Mesothelial cell of epicardium (in vitro differentiated cells): Measurements from ENCODE around the gene KRT13. TPM values are rescaled to one million over a fixed set of nuclear protein-coding genes. Genes with fewer than 3 reads are reported as not detected.

Experiments used
- DNase-seq, 2 experiments: peaks; one replicate each; pipeline ENCODE4 v3.0.0; 2021; ENCODE audit warnings: low spot score in 2 of 2; ENCODE audit not compliant: unreplicated experiment in 2 of 2
- H3K27ac Mint-ChIP-seq: 2 replicates; pipeline ENCODE4 v1.8.0; 2021; ENCODE audit warnings: mixed read lengths
- H3K27me3 Mint-ChIP-seq: 2 replicates; pipeline ENCODE4 v1.8.0; 2021; ENCODE audit warnings: low read depth, mixed read lengths
- H3K36me3 Mint-ChIP-seq: 2 replicates; pipeline ENCODE4 v1.8.0; 2021; ENCODE audit warnings: mixed read lengths
- H3K4me1 Mint-ChIP-seq: 2 replicates; pipeline ENCODE4 v1.8.0; 2021; ENCODE audit warnings: mixed read lengths
- H3K4me3 Mint-ChIP-seq: 2 replicates; pipeline ENCODE4 v1.8.0; 2021; ENCODE audit warnings: mild to moderate bottlenecking, moderate library complexity, mixed read lengths
- H3K9me3 Mint-ChIP-seq: 2 replicates; pipeline ENCODE4 v1.8.0; 2021; ENCODE audit warnings: mixed read lengths
- CTCF ChIP-seq: fragments of 200-600 bp; sonication (generic); IDR thresholded peaks from one replicate; pipeline ENCODE4 v1.5.0; 2021; ENCODE audit warnings: antibody characterized with exemption; ENCODE audit not compliant: unreplicated experiment
- total RNA-seq: library from RNA; stranded (reverse); gene quantifications from 3 replicates; pipeline ENCODE4 v1.2.1, GENCODE V29; 2021

KRT13 gene
- total RNA-seq, 1 donor from 2014 or later, result 5.3 TPM

- Mint-ChIP-seq H3K4me3 (no peak overlapping the region), H3K27ac (peak overlapping the region; percentile 47), H3K36me3 (no peaks in the 10 kb centered on the region), H3K4me1 (peaks cover 29% of the 10 kb centered on the region), H3K9me3 (no peaks in the 10 kb centered on the region), H3K27me3 (no peaks in the 10 kb centered on the region)
- peak; percentile 66 to 72 for DNase-seq
- TF ChIP-seq CTCF, result no peak
Observed at GRCh38 chr17:41492771-41493170, 12.6 kb downstream of the KRT13 start.

GRCh38 chr17:41492351-41492750 lies 13.1 kb downstream of the KRT13 start:
- Mint-ChIP-seq H3K27me3 (no peaks in the 10 kb centered on the region), H3K4me3 (no peak overlapping the region), H3K4me1 (peaks cover 29% of the 10 kb centered on the region), H3K9me3 (no peaks in the 10 kb centered on the region), H3K27ac (no peak overlapping the region), H3K36me3 (no peaks in the 10 kb centered on the region)
- no peak for DNase-seq
- TF ChIP-seq CTCF, result no peak

GRCh38 chr17:41491476-41491875 lies 13.9 kb downstream of the KRT13 start:
- Mint-ChIP-seq H3K27ac (no peak overlapping the region), H3K36me3 (no peaks in the 10 kb centered on the region), H3K4me3 (no peak overlapping the region), H3K4me1 (peaks cover 25% of the 10 kb centered on the region), H3K27me3 (no peaks in the 10 kb centered on the region), H3K9me3 (no peaks in the 10 kb centered on the region)
- no peak for DNase-seq
- no peak for TF ChIP-seq CTCF

- no peaks in the 10 kb centered on the region for H3K36me3 Mint-ChIP-seq
- H3K4me1 Mint-ChIP-seq, result peaks cover 19% of the 10 kb centered on the region
- H3K9me3 Mint-ChIP-seq, result no peaks in the 10 kb centered on the region
- no peaks in the 10 kb centered on the region for H3K27me3 Mint-ChIP-seq
- no peak for DNase-seq
- H3K27ac Mint-ChIP-seq, result no peak overlapping the region
- TF ChIP-seq CTCF, result no peak
- H3K4me3 Mint-ChIP-seq, result no peak overlapping the region
Observed at GRCh38 chr17:41490000-41490990, 15.1 kb downstream of the KRT13 start.

GRCh38 chr17:41489531-41489930 lies 15.9 kb downstream of the KRT13 start, which contains the start of gene KRT36:
Gene KRT36 (minus strand): TSS chr17:41489910. CDS start chr17:41489864, 46 bp downstream.
- Mint-ChIP-seq H3K4me1 (peaks cover 15% of the 10 kb centered on the region), H3K4me3 (no peak within 1 kb of the TSS), H3K27me3 (no peaks in the 10 kb centered on the region), H3K27ac (no peak within 1 kb of the TSS), H3K9me3 (no peaks in the 10 kb centered on the region), H3K36me3 (no peaks in the 10 kb centered on the region)
- DNase-seq, result no peak
- TF ChIP-seq CTCF, result no peak
